ENCODE data around the gene MRPS15.

- no peak for TF ChIP-seq CTCF (IDR thresholded peaks at IDR 0.05)
- TF ChIP-seq EP300 (IDR thresholded peaks at IDR 0.05): no peak
These were observed 52.2 kb downstream of the MRPS15 start for GRCh38 chr1:36411674-36412648.
